Measurements from ENCODE around the gene PSMC4. TPM values are rescaled to one million over a fixed set of nuclear protein-coding genes. Genes with fewer than 3 reads are reported as not detected.

PSMC4 gene
- total RNA-seq = 91.1 TPM

DNA sequence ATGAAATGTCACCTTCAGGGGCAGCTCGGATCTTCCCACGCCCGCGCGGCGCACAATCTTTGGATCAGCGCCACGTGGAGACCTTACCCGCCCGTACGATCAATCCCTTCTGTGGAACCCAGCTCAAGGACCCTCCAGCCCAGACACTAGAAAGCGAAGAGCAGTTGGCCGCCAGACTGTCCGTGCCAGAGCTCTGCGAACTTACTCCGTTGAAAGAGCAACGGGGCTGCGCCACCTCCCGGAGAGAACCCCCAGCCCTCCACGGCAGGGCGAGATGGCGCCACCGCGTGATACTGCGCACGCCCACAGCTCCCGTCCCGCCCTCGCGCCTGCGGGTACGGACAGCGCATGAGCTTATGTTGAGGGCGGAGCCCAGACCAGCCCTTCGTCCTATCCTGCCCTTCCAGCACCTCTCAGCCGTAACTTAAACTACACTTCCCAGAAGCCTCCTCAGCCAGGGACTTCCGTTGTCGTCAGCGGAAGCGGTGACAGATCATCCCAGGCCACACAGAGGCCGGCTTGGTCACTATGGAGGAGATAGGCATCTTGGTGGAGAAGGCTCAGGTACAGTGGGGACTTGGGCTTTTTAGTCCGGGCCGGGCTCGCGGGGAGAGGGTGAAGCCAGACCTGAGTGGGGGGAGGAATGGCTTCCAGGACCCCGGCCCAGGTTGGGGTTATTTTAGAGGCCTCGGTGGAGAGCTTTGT is at the start of gene PSMC4:
PSMC4 (plus strand) TSS at position 491 of the 705 bp plus-strand sequence; CDS start at position 529, 38 bp downstream.
- DNase-seq (ENCODE audit: low spot score) = peak; percentile 99

GRCh38 chr19:39923862-39924261 is 47.1 kb upstream of the PSMC4 start:
- DNase-seq (ENCODE audit: low spot score) = no peak

- no peak for DNase-seq (ENCODE audit: low spot score)
These were observed 46.6 kb upstream of the PSMC4 start for GRCh38 chr19:39924389-39924788.

DNA sequence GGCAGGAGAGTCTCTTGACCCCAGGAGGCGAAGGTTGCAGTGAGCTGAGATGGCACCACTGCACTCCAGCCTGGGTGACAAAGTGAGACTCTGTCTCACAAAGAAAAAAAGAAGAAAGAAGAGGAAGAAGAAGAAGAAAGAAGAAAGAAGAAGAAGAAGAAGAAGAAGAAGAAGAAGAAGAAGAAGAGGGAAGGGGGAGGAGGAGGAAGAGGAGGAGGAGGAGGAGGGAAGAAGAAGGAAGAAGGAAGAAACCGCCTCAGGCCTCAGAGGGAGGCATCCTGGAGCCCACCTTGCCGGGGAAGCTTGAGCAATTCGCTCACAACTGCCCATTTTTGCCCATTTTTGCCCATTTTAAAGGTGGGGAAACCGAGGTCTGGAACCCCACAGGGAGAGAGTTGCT is 46.0 kb upstream of the PSMC4 start:
- no peak for DNase-seq (ENCODE audit: low spot score)

GRCh38 chr19:39926170-39926760 is 44.7 kb upstream of the PSMC4 start:
- DNase-seq (ENCODE audit: low spot score) = no peak

- DNase-seq (ENCODE audit: low spot score) = no peak
These were observed 43.9 kb upstream of the PSMC4 start for GRCh38 chr19:39927076-39927475.

GRCh38 chr19:39927524-39928356 is 43.2 kb upstream of the PSMC4 start:
- no peak for DNase-seq (ENCODE audit: low spot score)

DNA sequence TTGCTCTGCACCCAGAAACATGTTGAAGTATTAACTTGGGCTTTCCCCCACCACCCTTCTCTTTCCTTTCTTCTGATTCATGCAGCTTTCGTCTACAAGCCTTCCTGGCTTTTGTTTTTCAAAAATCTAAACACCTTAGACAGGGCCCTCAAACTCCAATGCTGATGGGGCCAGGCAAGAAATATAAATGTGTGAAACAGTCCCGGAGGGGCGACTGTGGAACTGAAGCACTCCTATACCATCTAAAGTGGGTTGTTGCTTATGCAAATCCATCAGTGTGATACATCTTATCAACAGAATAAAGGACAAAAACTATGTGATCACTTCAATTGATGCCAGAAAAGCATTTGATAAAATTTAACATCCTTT is 42.6 kb upstream of the PSMC4 start:
- DNase-seq (ENCODE audit: low spot score) = no peak

GRCh38 chr19:39929750-39930149 is 41.2 kb upstream of the PSMC4 start:
- DNase-seq (ENCODE audit: low spot score) = no peak

DNA sequence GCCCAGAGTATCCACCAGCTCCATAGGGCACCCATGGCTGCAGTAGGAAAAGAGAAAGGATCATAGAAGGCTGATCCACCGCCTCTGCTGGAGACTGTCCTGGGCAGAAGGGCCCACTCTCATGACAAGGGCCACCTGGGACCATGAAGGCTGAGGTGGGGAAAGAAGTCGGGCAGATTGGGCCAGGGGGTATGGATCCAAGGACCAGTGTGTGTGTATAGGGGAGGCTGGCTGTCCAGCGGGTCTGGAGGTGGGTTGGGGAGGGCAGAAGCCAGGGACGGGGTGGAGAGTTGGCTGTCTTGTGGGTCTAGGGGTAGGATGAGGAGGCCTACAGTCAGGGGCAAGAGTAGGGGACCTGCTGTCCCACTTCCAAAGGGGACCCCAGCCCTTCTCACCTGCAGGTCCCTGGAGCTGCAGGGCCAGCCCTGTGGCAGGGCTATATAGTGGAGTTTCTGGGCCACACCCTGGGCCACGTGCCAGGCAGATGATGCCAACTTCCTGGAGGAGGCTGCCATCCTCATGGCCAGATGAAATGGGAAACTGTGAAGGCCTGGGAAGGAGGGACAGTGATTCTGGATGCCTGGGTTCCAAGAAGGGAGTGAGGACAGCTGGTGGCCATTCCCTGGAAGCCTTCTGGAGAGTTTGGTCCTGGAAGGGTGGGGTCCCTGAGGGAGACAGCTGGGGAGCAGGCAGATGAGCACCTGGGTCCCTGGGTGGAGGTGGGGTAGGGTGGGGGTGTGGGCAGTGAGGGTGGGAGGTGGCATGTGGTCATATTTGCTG is 36.2 kb upstream of the PSMC4 start, which contains the start of gene FCGBP:
FCGBP (minus strand) TSS at position 51 of the 780 bp plus-strand sequence.
- peak; percentile 50 for DNase-seq (ENCODE audit: low spot score)

DNA sequence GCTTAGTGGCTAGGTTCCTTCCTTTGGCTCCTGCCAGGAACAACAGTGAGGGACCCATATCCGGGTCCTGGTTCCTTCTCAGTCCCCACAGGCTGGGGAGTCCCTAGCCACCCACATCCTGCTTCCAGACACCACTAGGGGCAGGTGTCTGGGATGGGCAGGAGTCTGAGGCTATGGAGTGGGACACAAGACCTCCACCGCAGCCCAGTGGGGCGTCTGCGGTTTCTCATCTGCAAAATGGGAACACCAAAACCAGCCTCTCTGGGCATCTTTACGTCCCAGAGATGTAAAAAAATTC is 35.7 kb upstream of the PSMC4 start:
- no peak for DNase-seq (ENCODE audit: low spot score)

GRCh38 chr19:39936020-39936419 is 34.9 kb upstream of the PSMC4 start:
- no peak for DNase-seq (ENCODE audit: low spot score)

DNA sequence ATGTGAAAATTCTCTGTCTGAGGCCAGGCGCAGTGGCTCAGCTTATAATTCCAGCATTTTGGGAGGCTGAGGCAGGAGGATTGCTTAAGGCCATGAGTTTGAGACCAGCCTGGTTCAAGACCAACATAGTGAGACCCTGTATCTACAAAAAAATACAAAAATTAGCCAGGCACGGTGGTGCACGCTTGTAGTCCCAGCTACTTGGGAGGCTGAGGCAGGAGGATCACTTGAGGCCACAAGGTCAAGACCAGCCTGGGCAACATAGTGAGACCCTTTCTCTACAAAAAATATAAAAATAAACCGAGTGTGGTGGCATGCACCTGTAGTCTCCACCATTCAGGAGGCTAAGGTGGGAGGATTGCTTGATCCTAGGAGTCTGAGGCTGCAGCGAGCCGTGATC is 34.3 kb upstream of the PSMC4 start:
- no peak for DNase-seq (ENCODE audit: low spot score)

- peak; percentile 32 for DNase-seq (ENCODE audit: low spot score)
These were observed 33.8 kb upstream of the PSMC4 start for GRCh38 chr19:39937094-39937720.

- DNase-seq (ENCODE audit: low spot score) = no peak
These were observed 33.2 kb upstream of the PSMC4 start for GRCh38 chr19:39937787-39938186.

GRCh38 chr19:39939556-39939955 is 31.4 kb upstream of the PSMC4 start:
- no peak for DNase-seq (ENCODE audit: low spot score)

DNA sequence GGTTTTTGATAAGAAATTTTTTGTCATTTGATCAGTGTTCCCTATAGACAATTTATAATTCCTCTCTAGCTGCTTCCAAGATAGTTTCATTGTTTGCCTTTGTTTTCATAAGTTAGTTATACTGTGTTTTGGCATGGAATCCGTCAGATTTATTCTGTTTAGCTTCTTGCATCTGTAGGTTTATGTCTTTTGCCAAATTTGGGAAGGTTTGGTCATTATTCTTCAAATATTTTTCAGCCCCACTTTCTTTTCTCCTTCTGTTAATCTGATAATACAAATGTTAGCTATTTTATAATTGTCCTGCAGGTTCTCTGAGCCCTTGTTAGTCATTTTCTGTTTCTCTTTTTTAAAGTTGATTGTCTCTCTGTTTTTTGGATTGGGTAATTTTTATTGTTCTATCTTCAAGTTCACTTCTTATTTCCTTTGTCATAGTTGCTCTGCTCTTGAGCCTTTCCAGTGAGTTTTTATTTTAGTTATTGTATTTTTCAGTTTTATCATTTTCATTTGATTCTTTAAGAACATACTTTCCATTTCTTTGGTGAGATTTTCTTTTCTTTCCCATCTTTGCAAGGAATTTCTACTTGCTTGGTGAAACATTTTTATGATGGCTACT is 30.6 kb upstream of the PSMC4 start:
- DNase-seq (ENCODE audit: low spot score) = no peak

GRCh38 chr19:39941151-39941550 is 29.8 kb upstream of the PSMC4 start:
- no peak for DNase-seq (ENCODE audit: low spot score)

- no peak for DNase-seq (ENCODE audit: low spot score)
These were observed 29.2 kb upstream of the PSMC4 start for GRCh38 chr19:39941615-39942365.

- no peak for DNase-seq (ENCODE audit: low spot score)
These were observed 28.6 kb upstream of the PSMC4 start for GRCh38 chr19:39942366-39942730.

DNA sequence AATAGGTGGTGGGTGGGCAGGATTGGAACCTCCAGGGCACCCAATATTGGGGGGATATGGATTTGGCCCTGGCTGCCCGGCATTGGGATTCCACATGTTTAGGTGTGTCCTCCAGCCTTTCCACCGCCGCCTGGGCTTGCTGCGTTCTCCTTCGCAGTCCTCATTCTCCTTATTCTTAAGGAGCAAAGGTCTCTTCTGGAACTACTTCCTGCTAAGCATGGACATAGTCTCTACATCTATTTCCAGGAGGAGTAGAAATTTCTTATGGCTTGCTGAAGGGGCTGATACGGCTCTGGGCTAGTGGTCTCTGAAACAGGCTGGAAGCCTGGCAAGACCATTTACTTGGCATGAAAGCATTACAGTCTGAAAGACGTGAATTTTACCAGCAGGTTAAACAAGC is 27.4 kb upstream of the PSMC4 start:
- no peak for DNase-seq (ENCODE audit: low spot score)

Data from mucosa of gallbladder (tissue), 1 donor.